HG03045 (cell line): Measurements from ENCODE around the gene KRTAP5-3.
"Not testable (repeated sequence)": the region's sequence is repeated elsewhere in the genome, so short reads cannot be mapped to it uniquely, and the experiment has no call there.

Experiments used
- ATAC-seq: cut with Tn5 transposase; IDR thresholded peaks from one replicate; pipeline ENCODE4 v1.9.1; 2021; ENCODE audit warnings: mild to moderate bottlenecking, moderate library complexity; ENCODE audit not compliant: unreplicated experiment

KRTAP5-3 gene

GRCh38 chr11:1584661-1585370, 23.4 kb downstream of the KRTAP5-3 start, which contains the start of gene KRTAP5-1:
KRTAP5-1 (minus strand) TSS chr11:1585283; CDS start chr11:1585249, 34 bp downstream.
- ATAC-seq: not testable (repeated sequence)

- not testable (repeated sequence) for ATAC-seq
Observed at GRCh38 chr11:1582909-1583308, 25.4 kb downstream of the KRTAP5-3 start.

GRCh38 chr11:1581976-1582375, 26.3 kb downstream of the KRTAP5-3 start:
- ATAC-seq: no peak

GRCh38 chr11:1576825-1577224, 31.4 kb downstream of the KRTAP5-3 start:
- no peak for ATAC-seq

GRCh38 chr11:1575756-1576155, 32.5 kb downstream of the KRTAP5-3 start:
- not testable (repeated sequence) for ATAC-seq

GRCh38 chr11:1574933-1575242, 33.4 kb downstream of the KRTAP5-3 start:
- ATAC-seq: no peak

GRCh38 chr11:1574238-1574932, 33.9 kb downstream of the KRTAP5-3 start:
- ATAC-seq: no peak

- ATAC-seq: no peak
Observed at GRCh38 chr11:1573903-1574237, 34.4 kb downstream of the KRTAP5-3 start.

- ATAC-seq: no peak
Observed at GRCh38 chr11:1573077-1573902, 35.0 kb downstream of the KRTAP5-3 start.

- peak; percentile 51 for ATAC-seq
Observed at GRCh38 chr11:1572197-1573076, 35.8 kb downstream of the KRTAP5-3 start, which contains the start of gene DUSP8. DUSP8 (minus strand) TSS chr11:1572271; CDS start chr11:1565826, 6,445 bp downstream.

GRCh38 chr11:1571760-1572196, 36.5 kb downstream of the KRTAP5-3 start:
- peak; percentile 8 for ATAC-seq

- ATAC-seq: no peak
Observed at GRCh38 chr11:1570896-1571759, 37.1 kb downstream of the KRTAP5-3 start.

GRCh38 chr11:1570531-1570895, 37.8 kb downstream of the KRTAP5-3 start:
- ATAC-seq: no peak

GRCh38 chr11:1570001-1570453, 38.2 kb downstream of the KRTAP5-3 start:
- no peak for ATAC-seq

- no peak for ATAC-seq
Observed at GRCh38 chr11:1569251-1569780, 38.9 kb downstream of the KRTAP5-3 start.

- no peak for ATAC-seq
Observed at GRCh38 chr11:1568441-1568911, 39.8 kb downstream of the KRTAP5-3 start.

GRCh38 chr11:1567721-1568100, 40.6 kb downstream of the KRTAP5-3 start:
- ATAC-seq: no peak

GRCh38 chr11:1567052-1567720, 41.1 kb downstream of the KRTAP5-3 start:
- no peak for ATAC-seq
